GM12878 (cell line): Measurements from ENCODE around the gene LNX2.

Experiments
- CHD2 ChIP-seq: IDR thresholded peaks from 2 replicates; pipeline ENCODE4 v1.6.1; 2011; ENCODE audit warnings: low read depth, low read length, improper control_type of control experiment, borderline replicate concordance
- CTCF ChIP-seq, 3 experiments: IDR thresholded peaks in 2 of 3; conservative IDR thresholded peaks in 1 of 3; 2 replicates each; pipeline ENCODE4 v1.5.1; 2011; ENCODE audit warnings: low read depth in 3 of 3, low read length in 3 of 3, mild to moderate bottlenecking in 3 of 3, control low read depth in 2 of 3, moderate library complexity in 2 of 3, inconsistent platforms in 1 of 3, mixed read lengths in 1 of 3; ENCODE audit not compliant: control insufficient read depth in 2 of 3, insufficient read depth in 1 of 3; ENCODE audit errors: extremely low read depth in 1 of 3
- EP300 ChIP-seq, 2 experiments: fragments of 150-350 bp in 1 of 2; IDR thresholded peaks; 2 replicates each; pipeline ENCODE4 v1.6.1; 2011 to 2012; ENCODE audit warnings: low read depth in 2 of 2, low read length in 2 of 2, borderline replicate concordance in 1 of 2, improper control_type of control experiment in 1 of 2, inconsistent platforms in 1 of 2; ENCODE audit not compliant: control insufficient read depth in 1 of 2
- NR2C2 ChIP-seq: IDR thresholded peaks from 2 replicates; pipeline ENCODE4 v1.6.1; 2011; ENCODE audit warnings: borderline replicate concordance, low read depth; ENCODE audit not compliant: control insufficient read depth, insufficient read length
- POLR2A ChIP-seq: IDR thresholded peaks from 2 replicates; pipeline ENCODE4 v1.6.1; 2011; ENCODE audit warnings: low read depth, mild to moderate bottlenecking, low read length
- POLR2AphosphoS5 ChIP-seq: IDR thresholded peaks from 2 replicates; pipeline ENCODE4 v1.6.1; 2011; ENCODE audit warnings: mild to moderate bottlenecking, low read length, inconsistent platforms
- RELA ChIP-seq: fragments of 450-650 bp; IDR thresholded peaks from 2 replicates; pipeline ENCODE4 v1.8.0; 2014; ENCODE audit warnings: borderline replicate concordance; ENCODE audit not compliant: partially characterized antibody
- SMAD1 ChIP-seq: fragments of 450-650 bp; IDR thresholded peaks from 2 replicates; pipeline ENCODE4 v1.6.1; 2018; ENCODE audit warnings: mild to moderate bottlenecking, low read depth; ENCODE audit not compliant: partially characterized antibody

GRCh38 chr13:27605099-27605498, 15.2 kb downstream of the LNX2 start:
- no peak for TF ChIP-seq CTCF (IDR thresholded peaks at IDR 0.05 in 2 of 3, conservative IDR thresholded peaks at IDR 0.05 in 1 of 3; ENCODE audit: control insufficient read depth in 2 of 3, extremely low read depth in 1 of 3, insufficient read depth in 1 of 3, low read depth in 3 of 3, low read length in 3 of 3)
- TF ChIP-seq POLR2A: no peak
- no peak for TF ChIP-seq RELA
- no peak for TF ChIP-seq CHD2
- no peak for TF ChIP-seq NR2C2
- TF ChIP-seq SMAD1: no peak
- TF ChIP-seq POLR2AphosphoS5: no peak
- no peak for TF ChIP-seq EP300 (IDR thresholded peaks at IDR 0.05; ENCODE audit: borderline replicate concordance in 1 of 2, control insufficient read depth in 1 of 2, low read depth in 2 of 2, low read length in 2 of 2)
